HG02571 (cell line): Measurements from ENCODE around the gene BABAM2.

ENCODE experiments used
- ATAC-seq: cut with Tn5 transposase; IDR thresholded peaks from one replicate; pipeline ENCODE4 v1.9.1; 2021; ENCODE audit warnings: mild to moderate bottlenecking, moderate library complexity; ENCODE audit not compliant: unreplicated experiment

BABAM2 gene

GRCh38 chr2:28055325-28055970 lies 164.9 kb downstream of the BABAM2 start:
- no peak for ATAC-seq

- no peak for ATAC-seq
Measured at GRCh38 chr2:28058791-28059190, 168.3 kb downstream of the BABAM2 start.

- no peak for ATAC-seq
Measured at GRCh38 chr2:28062867-28063266, 172.3 kb downstream of the BABAM2 start.

- ATAC-seq, result no peak
Measured at GRCh38 chr2:28063492-28063962, 173.0 kb downstream of the BABAM2 start.

GRCh38 chr2:28067602-28068001 lies 177.1 kb downstream of the BABAM2 start:
- ATAC-seq, result no peak

- ATAC-seq, result no peak
Measured at GRCh38 chr2:28068088-28068487, 177.6 kb downstream of the BABAM2 start.

- ATAC-seq, result no peak
Measured at GRCh38 chr2:28068527-28068926, 178.0 kb downstream of the BABAM2 start.

GRCh38 chr2:28071221-28071620 lies 180.7 kb downstream of the BABAM2 start:
- no peak for ATAC-seq

- no peak for ATAC-seq
Measured at GRCh38 chr2:28074137-28074536, 183.6 kb downstream of the BABAM2 start.

GRCh38 chr2:28080911-28081310 lies 190.4 kb downstream of the BABAM2 start:
- ATAC-seq, result no peak

- no peak for ATAC-seq
Measured at GRCh38 chr2:28082131-28082530, 191.6 kb downstream of the BABAM2 start.

GRCh38 chr2:28083476-28083875 lies 192.9 kb downstream of the BABAM2 start:
- ATAC-seq, result no peak

GRCh38 chr2:28084564-28084963 lies 194.0 kb downstream of the BABAM2 start:
- ATAC-seq, result no peak

GRCh38 chr2:28085201-28085600 lies 194.7 kb downstream of the BABAM2 start:
- no peak for ATAC-seq

GRCh38 chr2:28086611-28087010 lies 196.1 kb downstream of the BABAM2 start:
- ATAC-seq, result no peak

- ATAC-seq, result no peak
Measured at GRCh38 chr2:28088970-28089369, 198.4 kb downstream of the BABAM2 start.

GRCh38 chr2:28089486-28089885 lies 199.0 kb downstream of the BABAM2 start:
- ATAC-seq, result no peak

- ATAC-seq, result no peak
Measured at GRCh38 chr2:28093308-28093707, 202.8 kb downstream of the BABAM2 start.

- ATAC-seq, result no peak
Measured at GRCh38 chr2:28093768-28094167, 203.2 kb downstream of the BABAM2 start.

- ATAC-seq, result no peak
Measured at GRCh38 chr2:28094739-28095138, 204.2 kb downstream of the BABAM2 start.

GRCh38 chr2:28095622-28096021 lies 205.1 kb downstream of the BABAM2 start:
- no peak for ATAC-seq

GRCh38 chr2:28096421-28096820 lies 205.9 kb downstream of the BABAM2 start:
- no peak for ATAC-seq
